Colonic mucosa (tissue), 4 donors: ENCODE data around the gene OR10R2. TPM values are rescaled to one million over a fixed set of nuclear protein-coding genes. Genes with fewer than 3 reads are reported as not detected.

ENCODE experiments used
- DNase-seq: peaks from one replicate; pipeline ENCODE4 v3.0.0-alpha.2; 2020
- H3K27ac ChIP-seq: fragments of 200-600 bp; one replicate; pipeline ENCODE4 v1.8.0; 2021
- H3K27me3 ChIP-seq: fragments of 200-600 bp; one replicate; pipeline ENCODE4 v1.8.0; 2021
- H3K36me3 ChIP-seq: fragments of 200-600 bp; one replicate; pipeline ENCODE4 v1.8.0; 2021
- H3K4me1 ChIP-seq: fragments of 200-600 bp; one replicate; pipeline ENCODE4 v1.8.0; 2021; ENCODE audit warnings: mild to moderate bottlenecking
- H3K4me3 ChIP-seq: fragments of 200-600 bp; one replicate; pipeline ENCODE4 v1.8.0; 2021
- H3K9ac ChIP-seq, 2 donors: one replicate each; pipeline ENCODE4 v1.7.0; 2013; ENCODE audit warnings: control low read depth in 2 of 2, low read depth in 2 of 2, low read length in 2 of 2
- H3K9me3 ChIP-seq: fragments of 200-600 bp; one replicate; pipeline ENCODE4 v1.8.0; 2021
- intact Hi-C: fragments of 100-400 bp; cut with DNase I; formaldehyde crosslinking; loops from one replicate; pipeline ENCODE4 v1.14.1; 2022
- total RNA-seq, 2 donors: library from RNA; stranded (reverse); fragmentation: NEBNext Ultra II Directional in 1 of 2; extraction: Animal tissue kit (Norgen Biotek cat#: 25700) in 1 of 2; gene quantifications; one replicate each; pipeline ENCODE4 v1.2.1, GENCODE V29; 2021
- TF ChIP-seq, protein P1 (sequence below): fragments of 200-600 bp; IDR thresholded peaks from one replicate; pipeline ENCODE4 v1.8.0; 2022; ENCODE audit warnings: antibody characterized with exemption, mild to moderate bottlenecking
- donor health status: healthy.
- donor health status: DM: no; HTN: no; CAD: no.
- donor health status: DM: no; HTN: no; CAD: no.

The OR10R2 gene
- total RNA-seq, 2 donors from 2014 or later, result not detected

DNA sequence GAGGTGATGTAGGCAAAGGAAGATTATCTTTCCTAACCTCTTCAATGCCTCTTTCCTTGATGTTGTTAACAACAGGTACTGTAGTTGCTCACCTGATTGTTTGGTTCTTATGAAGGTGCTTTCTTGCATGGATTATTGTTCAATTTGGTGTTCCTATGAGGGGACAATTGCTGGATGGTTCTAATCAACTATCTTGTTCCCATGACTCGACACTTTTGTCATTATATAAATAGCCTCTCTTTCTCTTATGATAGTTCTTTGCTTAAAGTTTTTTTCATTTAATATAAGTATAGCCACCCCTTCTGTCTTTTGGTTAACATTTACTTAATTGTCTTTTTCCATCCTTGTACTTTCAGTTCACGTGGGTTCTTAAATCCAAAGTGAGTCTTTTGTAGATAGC lies 35.5 kb downstream of the OR10R2 start:
- intact Hi-C loops, result no loop called here
- TF ChIP-seq, protein P1, sequence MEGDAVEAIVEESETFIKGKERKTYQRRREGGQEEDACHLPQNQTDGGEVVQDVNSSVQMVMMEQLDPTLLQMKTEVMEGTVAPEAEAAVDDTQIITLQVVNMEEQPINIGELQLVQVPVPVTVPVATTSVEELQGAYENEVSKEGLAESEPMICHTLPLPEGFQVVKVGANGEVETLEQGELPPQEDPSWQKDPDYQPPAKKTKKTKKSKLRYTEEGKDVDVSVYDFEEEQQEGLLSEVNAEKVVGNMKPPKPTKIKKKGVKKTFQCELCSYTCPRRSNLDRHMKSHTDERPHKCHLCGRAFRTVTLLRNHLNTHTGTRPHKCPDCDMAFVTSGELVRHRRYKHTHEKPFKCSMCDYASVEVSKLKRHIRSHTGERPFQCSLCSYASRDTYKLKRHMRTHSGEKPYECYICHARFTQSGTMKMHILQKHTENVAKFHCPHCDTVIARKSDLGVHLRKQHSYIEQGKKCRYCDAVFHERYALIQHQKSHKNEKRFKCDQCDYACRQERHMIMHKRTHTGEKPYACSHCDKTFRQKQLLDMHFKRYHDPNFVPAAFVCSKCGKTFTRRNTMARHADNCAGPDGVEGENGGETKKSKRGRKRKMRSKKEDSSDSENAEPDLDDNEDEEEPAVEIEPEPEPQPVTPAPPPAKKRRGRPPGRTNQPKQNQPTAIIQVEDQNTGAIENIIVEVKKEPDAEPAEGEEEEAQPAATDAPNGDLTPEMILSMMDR, result no peak
- H3K9ac ChIP-seq, result no peak overlapping the region
- no peak for DNase-seq
- H3K36me3 ChIP-seq, result no peaks in the 10 kb centered on the region
- H3K4me1 ChIP-seq, result no peaks in the 10 kb centered on the region
- H3K27me3 ChIP-seq, result no peaks in the 10 kb centered on the region
- H3K27ac ChIP-seq, result no peak overlapping the region
- no peak overlapping the region for H3K4me3 ChIP-seq
- H3K9me3 ChIP-seq, result no peaks in the 10 kb centered on the region

DNA sequence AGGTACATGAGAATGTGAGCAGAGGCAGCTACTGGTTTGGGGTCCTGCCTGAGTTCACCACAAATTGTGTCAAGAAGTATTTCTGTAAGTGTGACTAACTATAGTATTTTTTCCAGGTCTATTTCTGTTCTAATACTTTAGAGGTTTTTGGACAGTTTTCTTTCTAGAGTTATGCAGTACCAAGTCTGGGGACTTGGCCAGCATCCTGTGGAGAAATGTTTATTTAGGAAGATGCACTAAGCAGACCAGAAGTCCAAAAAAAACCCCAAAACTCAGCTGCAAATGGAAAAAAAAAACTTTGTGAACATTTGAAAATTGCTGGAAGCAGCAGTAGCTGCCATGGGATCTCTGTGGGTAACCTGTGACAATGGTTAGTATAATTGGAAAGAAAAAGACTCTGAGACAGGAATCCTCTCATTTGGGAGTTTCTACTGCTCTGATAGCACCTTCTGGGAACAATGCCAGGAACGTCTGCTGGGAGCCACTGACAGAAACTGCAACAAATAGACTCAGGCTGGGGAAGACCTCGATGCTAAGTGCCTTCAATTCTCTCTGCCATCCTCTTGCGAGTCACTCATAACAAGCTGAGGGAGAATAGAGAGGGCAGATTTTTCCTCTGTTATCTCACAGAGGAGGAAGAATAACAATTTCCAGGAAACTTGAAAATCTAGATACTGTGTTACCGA lies 37.6 kb downstream of the OR10R2 start:
- Histone ChIP-seq H3K4me3 (no peak overlapping the region), H3K27me3 (no peaks in the 10 kb centered on the region), H3K4me1 (no peaks in the 10 kb centered on the region), H3K36me3 (no peaks in the 10 kb centered on the region), H3K9me3 (no peaks in the 10 kb centered on the region), H3K27ac (no peak overlapping the region), H3K9ac (no peak overlapping the region)
- TF ChIP-seq, protein P1, result no peak
- no peak for DNase-seq
- intact Hi-C loops, result no loop called here

DNA sequence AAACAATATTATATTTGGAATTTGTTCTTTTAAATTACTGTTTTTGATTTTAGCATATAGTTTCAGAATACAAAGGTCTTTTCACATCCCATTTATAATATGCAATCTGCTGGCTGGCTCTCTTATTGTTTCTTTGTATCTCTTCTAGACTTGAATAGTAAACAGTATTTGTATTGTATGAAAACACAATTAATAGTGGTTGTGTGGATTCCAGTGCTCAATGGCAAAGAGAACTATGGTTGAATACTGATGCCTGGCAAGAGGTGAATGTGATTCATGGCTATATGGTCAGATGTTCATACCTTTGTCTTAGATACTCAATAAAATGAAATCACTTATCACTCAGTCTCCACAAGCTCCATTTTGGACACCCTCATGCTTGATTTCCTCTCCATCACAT lies 44.9 kb downstream of the OR10R2 start:
- TF ChIP-seq, protein P1, result no peak
- no peak overlapping the region for H3K9ac ChIP-seq
- no peaks in the 10 kb centered on the region for H3K4me1 ChIP-seq
- H3K4me3 ChIP-seq, result no peak overlapping the region
- H3K27me3 ChIP-seq, result no peaks in the 10 kb centered on the region
- intact Hi-C loops, result no loop called here
- H3K9me3 ChIP-seq, result no peaks in the 10 kb centered on the region
- H3K27ac ChIP-seq, result no peak overlapping the region
- no peaks in the 10 kb centered on the region for H3K36me3 ChIP-seq
- no peak for DNase-seq

DNA sequence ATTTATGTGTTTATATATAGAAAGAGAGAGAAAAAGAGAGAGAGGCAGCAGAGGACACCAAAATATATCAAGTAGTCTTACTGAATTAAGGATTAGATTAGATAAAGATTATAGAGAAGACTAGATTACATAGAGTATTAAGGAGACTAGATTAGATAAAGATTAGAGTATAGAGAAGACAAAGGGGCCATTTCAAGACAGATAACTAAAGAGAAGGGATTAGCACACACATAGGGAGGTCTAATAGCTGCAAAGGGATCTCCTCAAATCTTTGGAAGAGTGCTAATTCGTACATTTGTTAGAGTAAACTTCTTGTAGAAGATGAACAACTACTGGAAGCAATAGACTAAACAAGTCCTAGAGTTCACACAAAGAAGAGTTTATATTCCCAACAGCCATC lies 48.0 kb downstream of the OR10R2 start:
- DNase-seq, result no peak
- Histone ChIP-seq H3K4me3 (no peak overlapping the region), H3K27ac (no peak overlapping the region), H3K4me1 (no peaks in the 10 kb centered on the region), H3K27me3 (no peaks in the 10 kb centered on the region), H3K9me3 (no peaks in the 10 kb centered on the region), H3K36me3 (no peaks in the 10 kb centered on the region), H3K9ac (no peak overlapping the region)
- TF ChIP-seq, protein P1, result no peak
- intact Hi-C loops, result no loop called here

DNA sequence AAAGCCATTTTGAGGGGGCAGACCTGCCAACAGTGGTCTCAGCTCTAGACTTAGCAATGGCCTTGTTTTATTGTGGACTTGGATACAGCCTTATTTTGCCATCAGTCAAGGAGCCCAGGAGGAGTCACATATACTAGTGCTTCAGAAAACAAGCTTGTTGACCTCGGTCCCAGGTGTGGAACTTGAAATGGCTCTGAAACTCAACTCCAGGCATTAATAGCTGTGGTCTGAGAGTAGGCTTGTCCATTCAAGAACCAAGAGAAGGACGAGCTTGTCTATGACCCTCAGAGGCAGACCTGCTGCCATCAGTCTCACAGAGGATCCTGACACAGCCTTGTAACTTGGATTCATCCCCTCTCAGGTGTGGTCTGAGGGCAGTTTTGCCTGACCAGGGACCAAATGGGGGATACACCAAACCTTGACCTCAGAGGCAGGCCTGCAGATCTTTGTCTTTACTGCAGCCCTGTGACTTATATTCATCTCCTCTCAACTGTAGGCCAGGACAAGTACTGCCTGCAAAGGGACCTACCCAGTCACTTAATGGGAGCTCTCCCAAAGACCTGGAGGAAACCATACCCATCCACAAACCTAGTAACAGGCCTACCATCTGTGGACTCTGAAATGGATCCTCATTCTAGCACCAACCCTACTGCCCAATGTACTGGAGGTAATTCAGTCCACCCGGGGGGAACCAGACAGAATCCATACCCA lies 49.1 kb downstream of the OR10R2 start:
- TF ChIP-seq, protein P1, result no peak

More for the DNA sequence above, 49.1 kb downstream of the OR10R2 start:
- Histone ChIP-seq H3K4me3 (no peak overlapping the region), H3K36me3 (no peaks in the 10 kb centered on the region), H3K27ac (no peak overlapping the region), H3K9me3 (no peaks in the 10 kb centered on the region), H3K4me1 (no peaks in the 10 kb centered on the region), H3K9ac (no peak overlapping the region), H3K27me3 (no peaks in the 10 kb centered on the region)
- intact Hi-C loops, result no loop called here
- DNase-seq, result no peak
